Measurements from ENCODE around the gene SASH3.
A peak's percentile ranks its signal among the peaks of the same experiment; 100 is the strongest.
"Not testable (repeated sequence)": the region's sequence is repeated elsewhere in the genome, so short reads cannot be mapped to it uniquely, and the experiment has no call there.

Gene SASH3

GRCh38 chrX:129779747-129780146, at the start of gene SASH3:
SASH3 (plus strand) TSS chrX:129779949; CDS start chrX:129780098, 149 bp downstream.
- no peak for DNase-seq (ENCODE audit: low read depth)
- H3K4me3 ChIP-seq (ENCODE audit: low read depth, low read length): no peak within 1 kb of the TSS

GRCh38 chrX:129731228-129731627, 48.5 kb upstream of the SASH3 start:
- DNase-seq (ENCODE audit: low read depth): no peak
- no peak overlapping the region for H3K4me3 ChIP-seq (ENCODE audit: low read depth, low read length)

GRCh38 chrX:129732857-129733256, 46.9 kb upstream of the SASH3 start:
- no peak overlapping the region for H3K4me3 ChIP-seq (ENCODE audit: low read depth, low read length)
- no peak for DNase-seq (ENCODE audit: low read depth)

GRCh38 chrX:129733335-129733734, 46.4 kb upstream of the SASH3 start:
- H3K4me3 ChIP-seq (ENCODE audit: low read depth, low read length): no peak overlapping the region
- no peak for DNase-seq (ENCODE audit: low read depth)

- no peak for DNase-seq (ENCODE audit: low read depth)
Observed at GRCh38 chrX:129736491-129736890, 43.3 kb upstream of the SASH3 start.

GRCh38 chrX:129737916-129738315, 41.8 kb upstream of the SASH3 start:
- DNase-seq (ENCODE audit: low read depth): no peak
- H3K4me3 ChIP-seq (ENCODE audit: low read depth, low read length): no peak overlapping the region

More at GRCh38 chrX:129736491-129736890, 43.3 kb upstream of the SASH3 start:
- no peak overlapping the region for H3K4me3 ChIP-seq (ENCODE audit: low read depth, low read length)

- no peak for DNase-seq (ENCODE audit: low read depth)
- H3K4me3 ChIP-seq (ENCODE audit: low read depth, low read length): no peak within 1 kb of the TSS
Observed at GRCh38 chrX:129738466-129739308, 41.1 kb upstream of the SASH3 start, which contains the start of gene XPNPEP2. XPNPEP2 (plus strand) TSS chrX:129738979; CDS start chrX:129739214, 235 bp downstream.

- no peak overlapping the region for H3K4me3 ChIP-seq (ENCODE audit: low read depth, low read length)
- no peak for DNase-seq (ENCODE audit: low read depth)
Observed at GRCh38 chrX:129739578-129739977, 40.2 kb upstream of the SASH3 start.

GRCh38 chrX:129741880-129742758, 37.6 kb upstream of the SASH3 start:
- no peak for DNase-seq (ENCODE audit: low read depth)
- H3K4me3 ChIP-seq (ENCODE audit: low read depth, low read length): no peak overlapping the region

- DNase-seq (ENCODE audit: low read depth); H3K4me3 ChIP-seq (ENCODE audit: low read depth, low read length): not testable (repeated sequence)
Observed at GRCh38 chrX:129742759-129743152, 37.0 kb upstream of the SASH3 start.

- no peak overlapping the region for H3K4me3 ChIP-seq (ENCODE audit: low read depth, low read length)
- DNase-seq (ENCODE audit: low read depth): no peak
Observed at GRCh38 chrX:129743821-129744220, 35.9 kb upstream of the SASH3 start.

- no peak overlapping the region for H3K4me3 ChIP-seq (ENCODE audit: low read depth, low read length)
- no peak for DNase-seq (ENCODE audit: low read depth)
Observed at GRCh38 chrX:129744861-129745321, 34.9 kb upstream of the SASH3 start.

GRCh38 chrX:129746557-129747470, 32.9 kb upstream of the SASH3 start:
- no peak for DNase-seq (ENCODE audit: low read depth)
- no peak overlapping the region for H3K4me3 ChIP-seq (ENCODE audit: low read depth, low read length)

GRCh38 chrX:129747533-129747932, 32.2 kb upstream of the SASH3 start:
- DNase-seq (ENCODE audit: low read depth): no peak
- no peak overlapping the region for H3K4me3 ChIP-seq (ENCODE audit: low read depth, low read length)

- DNase-seq (ENCODE audit: low read depth): peak; percentile 88
- H3K4me3 ChIP-seq (ENCODE audit: low read depth, low read length): no peak overlapping the region
Observed at GRCh38 chrX:129748305-129748704, 31.4 kb upstream of the SASH3 start.

GRCh38 chrX:129749069-129749468, 30.7 kb upstream of the SASH3 start:
- DNase-seq (ENCODE audit: low read depth): peak; percentile 49
- H3K4me3 ChIP-seq (ENCODE audit: low read depth, low read length): no peak overlapping the region

- H3K4me3 ChIP-seq (ENCODE audit: low read depth, low read length): no peak overlapping the region
- no peak for DNase-seq (ENCODE audit: low read depth)
Observed at GRCh38 chrX:129750971-129751370, 28.8 kb upstream of the SASH3 start.

GRCh38 chrX:129754056-129755024, 25.4 kb upstream of the SASH3 start:
- no peak overlapping the region for H3K4me3 ChIP-seq (ENCODE audit: low read depth, low read length)
- no peak for DNase-seq (ENCODE audit: low read depth)

Measured in skeletal muscle cell (primary cell).